Esophagus muscularis mucosa (tissue), 4 donors: Measurements from ENCODE around the gene DSCAM.

Experiments used
- EP300 ChIP-seq: sonication (generic); formaldehyde crosslinking; IDR thresholded peaks from one replicate; pipeline ENCODE4 v1.6.1; 2017; ENCODE audit warnings: antibody characterized with exemption
- POLR2A ChIP-seq: fragments of 450-650 bp; IDR thresholded peaks from one replicate; pipeline ENCODE4 v1.6.1; 2017; ENCODE audit warnings: antibody characterized with exemption, moderate library complexity, mild to moderate bottlenecking, low read depth
- POLR2AphosphoS5 ChIP-seq, 2 donors: sonication (generic); formaldehyde crosslinking; IDR thresholded peaks; one replicate each; pipeline ENCODE4 v1.6.1; 2017; ENCODE audit warnings: antibody characterized with exemption in 2 of 2
- TF ChIP-seq, protein P1 (sequence below), 3 experiments: fragments of 200-600 bp in 2 of 3; fragments of 450-650 bp in 1 of 3; sonication (generic) in 2 of 3; IDR thresholded peaks; one replicate each; pipeline ENCODE4 v1.5.1; 2017 to 2019; ENCODE audit warnings: antibody characterized with exemption in 3 of 3, mild to moderate bottlenecking in 2 of 3, moderate library complexity in 1 of 3

- TF ChIP-seq POLR2AphosphoS5 (IDR thresholded peaks at IDR 0.05) (no peak), POLR2A (no peak), EP300 (no peak)
- TF ChIP-seq, protein P1, sequence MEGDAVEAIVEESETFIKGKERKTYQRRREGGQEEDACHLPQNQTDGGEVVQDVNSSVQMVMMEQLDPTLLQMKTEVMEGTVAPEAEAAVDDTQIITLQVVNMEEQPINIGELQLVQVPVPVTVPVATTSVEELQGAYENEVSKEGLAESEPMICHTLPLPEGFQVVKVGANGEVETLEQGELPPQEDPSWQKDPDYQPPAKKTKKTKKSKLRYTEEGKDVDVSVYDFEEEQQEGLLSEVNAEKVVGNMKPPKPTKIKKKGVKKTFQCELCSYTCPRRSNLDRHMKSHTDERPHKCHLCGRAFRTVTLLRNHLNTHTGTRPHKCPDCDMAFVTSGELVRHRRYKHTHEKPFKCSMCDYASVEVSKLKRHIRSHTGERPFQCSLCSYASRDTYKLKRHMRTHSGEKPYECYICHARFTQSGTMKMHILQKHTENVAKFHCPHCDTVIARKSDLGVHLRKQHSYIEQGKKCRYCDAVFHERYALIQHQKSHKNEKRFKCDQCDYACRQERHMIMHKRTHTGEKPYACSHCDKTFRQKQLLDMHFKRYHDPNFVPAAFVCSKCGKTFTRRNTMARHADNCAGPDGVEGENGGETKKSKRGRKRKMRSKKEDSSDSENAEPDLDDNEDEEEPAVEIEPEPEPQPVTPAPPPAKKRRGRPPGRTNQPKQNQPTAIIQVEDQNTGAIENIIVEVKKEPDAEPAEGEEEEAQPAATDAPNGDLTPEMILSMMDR (IDR thresholded peaks at IDR 0.05), result no peak
Observed at GRCh38 chr21:40388046-40388445, 458.9 kb downstream of the DSCAM start.
